NCI-H1417 treated with DMSO at 0.1 percent for 48 hours (cell line): ENCODE data around the gene KDM4B.
"Not testable (repeated sequence)": the region's sequence is repeated elsewhere in the genome, so short reads cannot be mapped to it uniquely, and the experiment has no call there.

Experiments used
- DNase-seq: peaks from one replicate; lab custom pipeline; 2025; lab: John Stamatoyannopoulos, UW

Gene KDM4B

DNA sequence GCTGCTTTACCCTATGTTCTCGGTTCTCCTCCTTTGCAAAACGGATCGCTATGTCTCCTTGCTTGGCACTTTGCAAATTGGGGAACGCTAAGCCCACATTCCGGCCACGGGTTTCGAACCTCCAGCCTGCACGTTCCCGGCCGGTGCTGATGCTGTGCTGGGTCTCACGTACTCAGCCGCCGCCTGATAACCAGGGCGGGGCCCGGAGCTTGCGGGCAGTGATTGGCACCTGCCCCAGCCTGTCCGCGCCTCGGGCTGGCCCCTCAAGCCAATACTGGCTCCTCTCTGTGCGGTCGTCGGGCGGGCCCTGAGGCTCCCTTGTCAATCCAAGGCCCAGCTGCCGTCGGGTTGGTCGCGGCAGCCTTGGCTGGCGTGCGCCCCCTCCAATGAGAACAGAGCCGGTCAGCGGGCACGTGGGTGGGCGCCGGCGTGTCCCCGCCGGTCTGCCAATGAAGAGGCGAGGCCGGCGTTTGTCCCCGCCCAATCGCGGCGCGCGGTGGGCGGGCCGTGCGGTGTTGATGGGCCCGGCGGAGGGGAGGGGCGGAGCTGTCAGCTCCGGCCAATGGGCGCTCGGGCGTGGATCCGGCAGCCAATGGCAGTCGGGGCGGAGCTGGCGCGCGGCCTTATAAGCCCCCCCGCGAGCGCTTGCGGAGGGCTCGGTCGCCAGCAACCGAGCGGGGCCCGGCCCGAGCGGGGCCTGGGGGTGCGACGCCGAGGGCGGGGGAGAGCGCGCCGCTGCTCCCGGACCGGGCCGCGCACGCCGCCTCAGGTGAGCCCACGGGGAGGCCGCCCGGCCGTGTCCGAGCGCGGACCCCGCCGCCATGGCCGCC is at the start of gene KDM4B:
TSS of gene KDM4B (plus strand) at position 652 of the 830 bp plus-strand sequence. CDS start 63,778 bp downstream, outside the sequence.
- peak; percentile 98 for DNase-seq

DNA sequence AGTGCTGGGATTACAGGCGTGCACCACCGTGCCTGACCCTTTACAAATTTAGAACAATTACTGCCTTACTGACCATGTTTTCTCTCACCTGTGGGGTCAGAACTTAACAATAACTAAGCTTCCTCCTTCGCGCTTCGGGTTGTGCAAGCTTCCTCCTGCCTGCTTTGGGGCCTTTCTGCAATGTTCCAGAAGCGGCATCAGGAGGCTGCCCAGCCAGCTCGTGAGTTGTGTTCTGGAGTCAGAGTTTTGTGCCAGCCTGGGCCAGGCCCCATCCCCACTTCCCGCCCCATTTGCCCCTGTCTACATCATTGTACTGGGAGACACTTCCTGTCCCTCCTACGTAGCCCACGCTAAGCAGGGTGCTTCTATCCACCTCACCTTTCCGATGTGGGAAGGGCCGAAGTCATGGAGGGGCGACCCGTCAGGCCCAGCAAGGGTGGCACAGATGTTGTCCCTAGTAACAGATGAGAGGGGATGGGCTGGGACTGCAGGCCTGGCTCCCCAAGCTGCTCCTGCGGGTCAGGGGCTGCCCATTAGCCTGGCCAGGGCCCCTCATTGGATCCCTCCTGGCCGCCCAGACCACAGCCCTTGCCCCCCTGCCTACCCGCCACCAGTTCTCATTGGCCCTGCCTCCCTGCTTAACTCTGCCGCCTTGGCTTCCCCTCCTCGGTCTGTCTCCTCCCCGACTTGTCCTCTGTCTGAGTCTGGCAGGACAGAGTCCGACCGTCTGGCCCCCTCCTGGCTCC is 46.2 kb upstream of the KDM4B start:
- no peak for DNase-seq

DNA sequence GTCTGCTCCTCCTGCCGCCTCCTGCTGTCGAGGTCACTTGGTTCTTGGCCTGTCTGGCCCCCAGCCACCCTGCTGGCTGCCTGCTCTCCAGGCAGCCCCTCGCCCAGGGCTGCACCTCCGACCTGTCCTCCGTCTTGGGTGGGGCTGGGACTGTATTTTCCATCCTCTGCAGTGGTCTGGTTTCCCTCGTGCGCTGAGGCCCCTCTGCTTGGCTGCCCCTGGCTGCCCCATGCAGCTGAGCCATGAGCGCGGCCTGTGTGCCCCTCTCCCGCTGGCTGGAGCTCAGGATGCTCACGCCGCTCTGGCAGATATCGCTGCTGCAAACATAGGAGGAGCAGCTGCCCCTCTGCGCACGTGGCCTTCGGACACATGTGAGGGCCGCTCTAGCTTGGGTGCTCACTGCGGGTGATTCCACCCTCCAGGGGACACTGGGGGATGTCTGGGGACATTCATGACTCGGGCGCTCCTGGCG is 45.6 kb upstream of the KDM4B start:
- no peak for DNase-seq

DNA sequence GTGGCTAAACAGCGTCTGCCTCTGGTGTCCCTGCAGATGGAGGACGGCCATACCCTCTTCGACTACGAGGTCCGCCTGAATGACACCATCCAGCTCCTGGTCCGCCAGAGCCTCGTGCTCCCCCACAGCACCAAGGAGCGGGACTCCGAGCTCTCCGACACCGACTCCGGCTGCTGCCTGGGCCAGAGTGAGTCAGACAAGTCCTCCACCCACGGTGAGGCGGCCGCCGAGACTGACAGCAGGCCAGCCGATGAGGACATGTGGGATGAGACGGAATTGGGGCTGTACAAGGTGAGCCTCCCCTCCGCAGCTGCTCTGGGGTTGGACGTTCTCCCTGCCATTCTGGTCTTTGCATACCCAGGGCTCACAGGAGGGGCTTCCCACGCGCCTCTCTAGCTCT is 39.7 kb upstream of the KDM4B start:
- DNase-seq: no peak

DNA sequence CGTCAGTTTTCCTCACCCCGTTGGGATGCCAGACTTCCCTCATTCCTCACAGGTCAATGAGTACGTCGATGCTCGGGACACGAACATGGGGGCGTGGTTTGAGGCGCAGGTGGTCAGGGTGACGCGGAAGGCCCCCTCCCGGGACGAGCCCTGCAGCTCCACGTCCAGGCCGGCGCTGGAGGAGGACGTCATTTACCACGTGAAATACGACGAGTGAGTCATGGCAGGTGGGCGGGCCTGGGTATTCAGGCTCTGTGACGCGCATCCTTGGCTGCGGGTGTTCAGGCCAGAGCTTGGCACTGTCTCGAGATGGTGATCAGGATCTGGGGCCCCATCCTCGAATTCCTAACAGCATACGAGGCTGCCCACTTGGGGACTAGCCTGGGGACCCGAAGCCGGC is 38.2 kb upstream of the KDM4B start:
- DNase-seq: no peak

DNA sequence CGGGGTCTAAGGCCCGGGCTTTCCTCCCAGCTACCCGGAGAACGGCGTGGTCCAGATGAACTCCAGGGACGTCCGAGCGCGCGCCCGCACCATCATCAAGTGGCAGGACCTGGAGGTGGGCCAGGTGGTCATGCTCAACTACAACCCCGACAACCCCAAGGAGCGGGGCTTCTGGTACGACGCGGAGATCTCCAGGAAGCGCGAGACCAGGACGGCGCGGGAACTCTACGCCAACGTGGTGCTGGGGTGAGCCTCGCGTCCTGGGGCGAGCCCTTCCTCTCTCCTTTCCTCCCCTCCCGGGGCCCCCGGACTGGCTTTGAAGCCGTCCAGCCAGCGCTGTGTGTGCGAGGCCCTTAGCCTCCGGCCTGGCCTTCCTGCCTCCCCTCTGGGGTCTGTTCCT is 36.2 kb upstream of the KDM4B start:
- no peak for DNase-seq

DNA sequence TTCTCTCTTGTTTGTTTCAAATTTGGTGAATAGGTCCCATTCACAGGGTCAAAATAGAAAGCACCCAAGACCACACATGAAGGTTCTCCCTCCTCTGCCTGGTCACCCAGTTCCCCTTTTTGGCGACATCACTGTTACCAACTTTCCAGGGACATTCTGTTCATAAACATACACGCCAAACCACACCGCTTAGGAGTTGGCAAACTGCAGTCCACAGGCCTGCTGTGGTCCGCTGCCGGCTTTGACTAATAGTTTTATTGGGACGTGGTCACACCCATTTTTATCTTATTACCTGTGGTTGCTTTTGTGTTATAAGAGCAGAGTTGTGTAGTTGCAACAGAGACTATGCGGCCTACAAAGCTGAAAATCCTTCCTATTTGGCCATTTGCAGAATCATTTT is 35.4 kb upstream of the KDM4B start:
- DNase-seq: no peak

DNA sequence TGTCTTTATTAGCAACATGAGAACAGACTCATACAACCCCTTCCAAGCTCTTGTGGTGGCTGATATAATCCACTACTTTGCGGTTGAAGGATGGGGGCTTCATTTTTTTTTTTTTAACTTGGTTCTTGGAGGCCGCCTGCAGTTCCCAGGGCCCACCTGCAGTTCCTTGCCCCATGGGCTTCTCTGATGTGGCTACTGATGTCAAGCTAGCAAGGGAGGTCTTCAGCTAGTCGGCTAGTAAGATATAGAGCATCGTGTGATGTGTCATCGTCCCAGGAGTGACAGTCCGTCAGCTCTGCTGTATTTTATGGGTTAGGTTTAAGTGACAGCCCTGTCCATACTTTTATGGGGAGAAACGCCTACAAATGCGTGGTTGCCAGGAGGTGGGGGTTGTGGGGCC is 33.5 kb upstream of the KDM4B start:
- no peak for DNase-seq

DNA sequence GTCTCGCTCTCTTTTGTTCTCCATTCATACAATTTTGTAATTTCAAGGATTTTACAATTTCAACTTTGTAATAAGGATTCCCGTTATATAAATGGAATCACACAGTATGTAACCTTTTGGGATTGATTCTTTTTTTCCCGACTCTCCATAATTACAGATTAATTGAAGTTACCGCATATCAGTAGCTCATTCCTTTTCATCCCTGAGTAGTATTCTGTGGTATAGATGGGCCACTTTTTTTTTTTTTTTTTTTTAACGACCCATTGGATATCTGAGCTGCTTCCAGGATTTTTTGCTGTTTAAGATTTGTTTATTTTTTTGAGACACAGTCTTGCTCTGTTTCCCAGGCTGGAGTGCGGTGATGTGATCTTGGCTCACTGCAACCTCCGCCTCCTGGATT is 31.9 kb upstream of the KDM4B start:
- DNase-seq: no peak

DNA sequence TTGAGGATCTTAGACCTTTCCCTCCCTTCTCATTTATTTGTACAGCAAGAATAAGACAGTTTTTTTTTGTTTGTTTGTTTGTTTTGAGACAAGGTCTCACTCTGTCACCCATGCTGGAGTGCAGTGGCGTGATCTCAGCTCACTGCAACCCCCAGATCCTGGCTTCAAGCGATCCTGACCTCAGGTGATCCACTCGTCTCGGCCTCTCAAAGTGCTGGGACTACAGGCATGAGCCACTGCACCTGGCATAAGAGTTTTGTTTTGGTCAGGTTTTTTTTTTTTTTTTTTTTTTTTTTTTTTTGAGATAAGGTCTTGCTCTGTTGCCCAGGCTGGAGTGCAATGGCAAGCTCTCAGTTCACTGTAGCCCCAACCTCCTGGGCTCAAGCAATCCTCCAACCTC is 30.5 kb upstream of the KDM4B start:
- DNase-seq: not testable (repeated sequence)

DNA sequence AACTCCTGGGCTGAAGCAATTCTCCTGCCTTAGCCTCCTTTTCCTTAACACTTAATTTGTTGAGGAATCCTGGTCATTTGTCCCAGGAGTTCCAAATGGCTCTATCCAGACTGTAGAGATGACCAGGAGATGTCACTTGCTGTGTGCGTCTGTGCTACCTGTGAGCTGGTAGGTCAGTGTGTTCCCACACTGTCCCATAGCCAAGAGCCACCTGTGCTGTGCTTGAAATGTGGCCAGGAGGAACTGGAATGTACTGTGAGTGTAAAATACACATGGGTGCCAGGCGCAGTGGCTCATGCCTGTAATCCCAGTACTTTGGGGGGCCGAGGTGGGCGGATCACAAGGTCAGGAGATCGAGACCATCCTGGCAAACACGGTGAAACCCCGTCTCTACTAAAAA is 29.4 kb upstream of the KDM4B start:
- DNase-seq: no peak

DNA sequence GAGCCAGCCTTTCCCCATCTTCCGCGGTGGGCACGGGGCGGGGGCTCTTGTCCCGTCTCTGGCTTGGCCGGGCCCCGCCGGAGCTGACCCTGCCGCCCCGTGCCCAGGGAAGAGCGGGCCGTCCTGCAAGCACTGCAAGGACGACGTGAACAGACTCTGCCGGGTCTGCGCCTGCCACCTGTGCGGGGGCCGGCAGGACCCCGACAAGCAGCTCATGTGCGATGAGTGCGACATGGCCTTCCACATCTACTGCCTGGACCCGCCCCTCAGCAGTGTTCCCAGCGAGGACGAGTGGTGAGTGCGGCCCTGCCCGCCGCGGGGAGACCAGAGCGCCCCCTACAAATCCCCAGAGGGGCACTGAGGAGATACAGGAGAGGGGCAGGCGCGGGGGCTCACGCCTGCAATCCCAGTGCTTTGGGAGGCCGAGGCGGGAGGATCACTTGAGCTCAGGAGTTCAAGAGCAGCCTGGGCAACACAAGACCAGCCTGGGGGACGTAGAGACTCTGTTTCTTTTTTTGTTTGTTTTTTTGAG is 27.2 kb upstream of the KDM4B start:
- not testable (repeated sequence) for DNase-seq

DNA sequence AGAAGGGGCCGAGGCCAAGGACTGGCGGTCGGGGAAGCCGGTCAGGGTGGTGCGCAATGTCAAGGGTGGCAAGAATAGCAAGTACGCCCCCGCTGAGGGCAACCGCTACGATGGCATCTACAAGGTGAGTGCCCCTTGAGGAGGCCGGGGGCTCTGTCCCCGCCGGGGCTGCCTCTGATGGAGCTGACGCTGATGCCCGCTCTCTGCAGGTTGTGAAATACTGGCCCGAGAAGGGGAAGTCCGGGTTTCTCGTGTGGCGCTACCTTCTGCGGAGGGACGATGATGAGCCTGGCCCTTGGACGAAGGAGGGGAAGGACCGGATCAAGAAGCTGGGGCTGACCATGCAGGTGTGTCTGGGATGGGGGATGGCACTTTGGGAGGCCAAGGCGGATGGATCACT is 18.3 kb upstream of the KDM4B start:
- not testable (repeated sequence) for DNase-seq

DNA sequence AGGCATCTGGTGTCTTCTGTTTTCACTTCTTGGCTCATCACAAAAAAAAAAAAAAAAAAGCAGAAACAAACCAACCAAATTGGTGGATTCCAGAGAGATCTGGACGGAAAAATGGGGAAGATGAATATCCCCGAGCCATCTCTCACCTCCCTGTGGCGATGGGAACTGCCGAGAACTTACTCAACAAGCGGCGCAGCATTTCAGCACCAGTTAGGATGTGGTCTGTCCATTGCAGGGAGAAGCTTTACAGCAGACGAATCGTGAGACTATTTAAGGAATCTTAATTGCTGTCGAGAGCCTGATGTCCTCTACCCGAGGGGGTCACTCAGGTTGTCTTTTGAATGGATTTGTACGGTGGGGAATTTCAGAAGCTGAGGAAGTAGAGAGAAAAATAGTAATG is 17.3 kb upstream of the KDM4B start:
- DNase-seq: no peak

DNA sequence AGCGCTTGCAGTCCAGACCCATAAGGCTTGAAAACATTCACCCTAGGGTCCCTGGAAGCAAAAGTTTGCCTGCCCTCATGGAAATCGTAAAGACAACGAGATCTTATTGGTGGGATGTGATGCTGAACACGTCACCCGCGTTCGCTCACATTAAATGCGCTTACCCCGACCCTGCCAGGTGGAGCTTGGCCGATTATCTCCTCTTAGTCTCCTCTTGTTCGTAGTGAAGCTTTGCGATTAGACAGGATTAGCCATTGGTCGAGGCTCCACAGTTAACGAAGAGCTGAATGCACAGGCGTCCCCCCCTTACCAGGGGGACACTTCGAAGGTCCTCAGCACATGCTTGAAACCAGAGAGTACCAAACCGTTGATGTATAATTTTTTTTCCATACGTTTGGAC is 16.0 kb upstream of the KDM4B start:
- no peak for DNase-seq

DNA sequence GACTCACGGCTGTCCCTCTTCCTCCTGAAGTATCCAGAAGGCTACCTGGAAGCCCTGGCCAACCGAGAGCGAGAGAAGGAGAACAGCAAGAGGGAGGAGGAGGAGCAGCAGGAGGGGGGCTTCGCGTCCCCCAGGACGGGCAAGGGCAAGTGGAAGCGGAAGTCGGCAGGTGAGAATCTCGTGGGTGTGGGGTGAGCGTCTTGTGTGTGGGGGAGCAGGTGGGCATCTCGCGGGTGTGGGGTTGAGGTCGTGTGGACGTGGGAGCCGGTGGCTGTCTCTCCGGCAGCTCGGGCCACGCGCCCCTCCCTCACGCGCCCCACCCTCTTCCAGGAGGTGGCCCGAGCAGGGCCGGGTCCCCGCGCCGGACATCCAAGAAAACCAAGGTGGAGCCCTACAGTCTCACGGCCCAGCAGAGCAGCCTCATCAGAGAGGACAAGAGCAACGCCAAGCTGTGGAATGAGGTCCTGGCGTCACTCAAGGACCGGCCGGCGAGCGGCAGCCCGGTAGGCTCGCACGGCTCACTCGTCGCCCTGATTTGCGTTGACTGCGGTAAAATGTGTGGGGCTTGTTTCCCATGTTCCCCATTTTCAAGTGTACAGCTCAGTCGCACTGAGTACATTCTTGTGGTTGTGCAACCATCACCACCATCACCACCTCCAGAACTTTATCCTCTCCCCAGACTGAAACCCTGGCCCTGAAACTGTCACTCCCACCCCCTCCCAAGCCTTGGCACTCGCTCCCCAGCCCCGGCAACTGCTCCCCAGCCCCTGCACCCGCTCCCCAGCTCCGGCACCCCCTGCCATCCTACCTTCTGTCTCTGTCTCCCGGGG is 14.4 kb upstream of the KDM4B start:
- DNase-seq: not testable (repeated sequence)

DNA sequence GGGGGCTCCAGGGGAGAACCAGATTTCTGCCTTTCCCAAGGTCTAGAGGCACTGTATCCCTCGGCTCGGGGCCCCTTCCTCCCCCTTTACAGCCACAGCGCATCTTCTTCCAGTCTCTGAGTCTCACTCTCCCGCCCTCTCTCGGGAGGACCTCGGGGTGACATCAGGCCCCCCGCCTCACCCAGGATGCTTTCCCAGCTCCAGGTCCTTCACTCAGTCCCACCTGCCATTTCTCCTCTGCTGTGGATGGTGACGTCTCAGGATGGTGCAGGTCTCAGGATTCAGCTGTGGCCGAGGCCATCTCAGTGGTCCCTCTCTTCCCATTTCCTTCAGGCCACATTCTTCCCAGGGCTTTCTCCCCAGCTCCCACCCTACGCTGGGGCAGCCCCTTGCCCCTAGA is 13.6 kb upstream of the KDM4B start:
- no peak for DNase-seq

DNA sequence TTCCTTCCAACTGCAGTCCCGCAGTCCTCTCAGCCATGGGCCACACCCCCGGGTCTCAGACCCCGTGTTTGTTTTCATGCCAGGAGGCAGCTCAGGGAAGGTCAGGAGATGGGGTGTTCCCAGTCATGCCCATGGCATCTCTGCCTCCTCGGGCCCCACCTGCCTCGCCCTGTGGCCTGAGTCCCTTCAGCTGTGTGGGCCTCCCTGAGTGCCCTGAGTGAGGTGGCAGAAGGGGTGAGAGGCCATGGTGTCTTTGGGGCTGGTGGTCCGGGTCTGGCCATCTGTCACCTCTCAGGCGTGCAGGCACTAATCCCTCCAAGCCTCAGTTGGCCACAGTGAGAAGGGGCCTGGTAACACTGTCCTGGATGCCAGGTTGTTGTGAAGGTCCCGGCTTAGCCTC is 10.9 kb upstream of the KDM4B start:
- DNase-seq: no peak

DNA sequence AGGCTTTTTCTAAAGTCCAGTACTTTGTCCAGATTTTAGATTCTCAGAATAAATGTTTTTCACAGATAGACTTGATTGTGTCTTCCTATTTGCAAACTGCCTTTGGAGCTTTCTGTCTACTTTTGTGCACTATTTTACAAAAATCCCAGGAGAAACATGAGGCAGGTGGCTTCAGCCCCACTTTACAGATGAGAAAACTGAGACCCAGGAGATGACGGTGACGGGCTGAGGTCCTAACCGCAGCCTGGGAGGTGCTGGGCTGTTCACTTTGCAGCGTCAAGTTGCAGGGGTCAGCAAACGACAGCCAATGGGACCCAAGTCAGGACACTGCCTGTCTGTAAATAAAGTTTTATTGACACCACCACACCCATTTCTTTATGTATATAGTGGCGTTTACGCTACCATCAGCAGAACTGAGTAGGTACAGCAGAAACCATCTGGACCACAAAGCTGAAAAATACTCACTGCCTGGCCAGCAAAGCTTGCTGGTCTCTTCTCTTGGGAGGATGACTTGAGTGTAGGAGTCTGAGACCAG is 6.8 kb upstream of the KDM4B start:
- no peak for DNase-seq

DNA sequence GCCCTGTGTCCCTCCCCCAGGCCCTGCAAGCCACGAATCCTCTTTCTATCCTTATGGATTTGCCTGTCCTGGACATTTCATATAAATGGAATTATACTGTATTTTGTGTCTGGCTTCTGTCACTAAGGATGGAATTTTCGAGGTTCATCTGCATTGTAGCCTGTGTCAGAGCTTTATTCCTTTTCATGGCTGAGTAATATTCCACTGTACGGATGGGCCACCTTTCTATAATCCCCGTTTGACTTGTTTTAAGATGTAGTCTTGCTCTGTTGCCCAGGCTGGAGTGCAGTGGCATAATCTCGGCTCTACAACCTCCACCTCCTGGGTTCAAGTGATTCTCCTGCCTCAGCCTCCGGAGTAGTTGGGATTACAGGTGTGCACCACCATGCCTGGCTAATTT is 3.9 kb upstream of the KDM4B start:
- no peak for DNase-seq

DNA sequence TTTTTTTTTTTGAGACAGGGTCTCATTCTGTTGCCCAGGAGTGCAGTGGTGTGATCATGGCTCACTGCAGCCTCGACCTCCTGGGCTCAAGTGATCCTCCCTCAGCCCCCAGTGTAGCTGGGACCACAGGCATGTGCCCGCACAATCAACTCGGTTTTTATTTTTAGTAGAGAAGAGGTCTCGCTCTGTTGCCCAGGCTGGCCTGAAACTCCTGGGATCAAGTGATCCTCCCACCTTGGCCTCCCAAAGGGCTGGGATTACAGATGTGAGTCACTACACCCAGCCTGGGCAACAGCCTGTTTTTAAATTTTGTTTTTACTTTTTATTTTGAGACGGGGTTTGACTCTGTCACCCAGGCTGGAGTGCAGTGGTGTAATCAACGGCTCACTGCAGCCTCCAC is 2.3 kb upstream of the KDM4B start:
- DNase-seq: no peak
